Left colon (tissue), 2 donors: ENCODE measurements around the gene FAM185A. TPM values are rescaled to one million over a fixed set of nuclear protein-coding genes. Genes with fewer than 3 reads are reported as not detected.
A peak's percentile ranks its signal among the peaks of the same experiment; 100 is the strongest.
"Not testable (repeated sequence)": the region's sequence is repeated elsewhere in the genome, so short reads cannot be mapped to it uniquely, and the experiment has no call there.

ENCODE experiments used
- ATAC-seq: fragments of 200-7000 bp; cut with Tn5 transposase; one replicate; pipeline ENCODE4 v1.9.1; 2020; ENCODE audit warnings: mild to moderate bottlenecking, moderate library complexity
- DNase-seq, 2 donors: peaks; one replicate each; pipeline ENCODE4 v3.0.0-alpha.2; 2020
- intact Hi-C, 2 donors: fragments of 100-400 bp; cut with DNase I in 1 of 2; cut with micrococcal nuclease in 1 of 2; formaldehyde crosslinking; loops; one replicate each; pipeline versions ENCODE4 v1.11.2 to v1.14.0; 2022; cut with DNase I, micrococcal nuclease
- total RNA-seq, 2 donors: library from RNA; stranded (reverse); fragmentation: NEBNext Ultra II Directional; extraction: Animal tissue kit (Norgen Biotek cat#: 25700); gene quantifications; one replicate each; pipeline ENCODE4 v1.2.1, GENCODE V29; 2021
- donor health status: DM: no; HTN: no; CAD: no.
- donor health status: DM: yes; HTN: yes; CAD: no.

FAM185A gene
- total RNA-seq, 2 donors from 2014 or later = 10.1 to 10.4 TPM

DNA sequence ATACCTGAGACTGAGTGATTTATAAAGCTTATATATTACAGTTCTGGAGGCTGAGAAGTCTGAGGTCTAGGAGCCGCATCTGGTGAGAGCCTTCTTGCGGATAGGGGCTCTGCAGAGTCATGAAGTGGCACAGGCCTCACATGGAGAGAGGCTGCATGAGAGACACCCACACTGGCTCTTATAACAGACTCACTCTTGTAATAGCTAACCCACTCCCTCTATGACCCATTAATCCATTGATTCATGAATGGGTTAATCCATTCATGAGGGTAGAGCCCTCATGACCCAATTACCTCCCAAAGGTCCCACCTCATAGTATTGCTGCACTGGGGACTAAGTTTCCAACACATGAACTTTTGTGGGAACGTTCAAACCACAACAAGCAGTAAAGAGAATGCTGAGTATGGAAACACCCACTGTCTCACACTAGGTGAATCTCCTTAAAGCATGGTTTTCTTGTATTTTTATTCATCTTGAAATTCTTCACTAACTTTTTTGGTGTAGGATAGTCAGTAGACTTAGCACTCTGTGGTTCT, 20.9 kb downstream of the FAM185A start:
- intact Hi-C loops, DNase-seq, ATAC-seq: not testable (repeated sequence)

DNA sequence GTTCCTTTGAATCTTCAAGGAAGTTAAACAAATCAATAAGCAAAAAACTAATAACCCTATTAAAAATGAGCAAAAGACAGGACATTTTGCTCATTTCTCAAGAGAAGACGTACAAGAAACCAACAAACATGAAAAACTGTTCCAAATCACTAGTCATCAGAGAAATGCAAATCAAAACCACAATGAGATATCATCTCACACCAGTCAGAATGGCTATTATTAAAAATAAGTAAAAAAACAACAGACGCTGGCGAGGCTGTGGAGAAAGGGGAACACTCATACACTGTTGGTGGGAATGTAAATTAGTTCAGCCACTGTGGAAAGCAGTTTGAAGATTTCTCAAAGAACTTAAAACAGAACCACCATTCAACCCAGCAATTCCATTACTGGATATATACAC, 21.7 kb downstream of the FAM185A start:
- intact Hi-C loops, ATAC-seq, DNase-seq: not testable (repeated sequence)

DNA sequence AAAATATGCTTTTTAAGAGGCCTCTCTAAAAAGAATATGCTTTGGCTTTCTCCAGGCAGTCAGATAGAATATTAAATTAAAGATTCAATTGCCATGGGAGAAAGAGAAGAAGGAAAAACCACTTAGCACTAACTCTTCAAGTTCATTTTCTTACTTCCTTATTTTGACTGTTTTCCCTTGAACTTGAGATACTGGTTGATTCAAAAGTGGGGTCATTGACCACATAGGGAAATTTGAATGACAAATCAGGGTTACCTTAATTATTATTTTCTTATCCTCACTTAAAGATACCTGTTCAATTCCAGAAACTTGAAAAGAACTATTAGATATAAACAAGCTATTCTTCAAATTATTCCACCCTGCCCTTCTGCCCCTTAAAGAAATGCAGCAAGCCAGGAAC, 27.4 kb downstream of the FAM185A start:
- ATAC-seq, DNase-seq, intact Hi-C loops: not testable (repeated sequence)

DNA sequence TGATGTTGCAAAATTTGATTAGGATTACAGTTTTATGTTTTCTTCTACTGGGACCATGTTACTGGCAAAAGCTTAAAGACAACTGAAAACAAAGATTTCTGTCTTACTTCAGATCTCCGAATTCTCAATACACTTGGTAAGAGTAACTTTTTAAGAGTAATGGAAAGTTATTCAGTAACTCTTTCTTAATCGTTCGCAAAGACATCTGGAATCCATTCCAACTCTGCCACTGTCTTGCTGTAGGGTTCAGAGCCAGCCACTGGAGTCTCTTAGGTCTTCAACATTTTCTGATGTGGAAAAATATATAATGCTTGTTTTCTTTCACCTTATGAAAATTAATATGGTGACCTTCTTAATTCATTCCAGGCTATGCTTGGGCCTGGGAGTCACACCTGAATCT, 29.9 kb downstream of the FAM185A start:
- ATAC-seq, intact Hi-C loops, DNase-seq: not testable (repeated sequence)

DNA sequence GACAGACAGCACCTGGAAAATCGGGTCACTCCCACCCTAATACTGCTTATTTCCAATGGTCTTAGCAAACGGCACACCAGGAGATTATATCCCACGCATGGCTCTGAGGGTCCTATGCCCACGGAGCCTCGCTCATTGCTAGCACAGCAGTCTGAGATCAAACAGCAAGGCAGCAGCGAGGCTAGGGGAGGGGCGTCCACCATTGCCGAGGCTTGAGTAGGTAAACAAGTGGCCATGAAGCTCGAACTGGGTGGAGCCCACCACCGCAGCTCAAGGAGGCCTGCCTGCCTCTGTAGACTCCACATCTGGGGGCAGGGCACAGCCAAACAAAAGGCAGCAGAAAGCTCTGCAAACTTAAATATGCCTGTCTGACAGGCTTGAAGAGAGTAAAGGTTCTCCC, 32.1 kb downstream of the FAM185A start:
- intact Hi-C loops, DNase-seq, ATAC-seq: not testable (repeated sequence)

DNA sequence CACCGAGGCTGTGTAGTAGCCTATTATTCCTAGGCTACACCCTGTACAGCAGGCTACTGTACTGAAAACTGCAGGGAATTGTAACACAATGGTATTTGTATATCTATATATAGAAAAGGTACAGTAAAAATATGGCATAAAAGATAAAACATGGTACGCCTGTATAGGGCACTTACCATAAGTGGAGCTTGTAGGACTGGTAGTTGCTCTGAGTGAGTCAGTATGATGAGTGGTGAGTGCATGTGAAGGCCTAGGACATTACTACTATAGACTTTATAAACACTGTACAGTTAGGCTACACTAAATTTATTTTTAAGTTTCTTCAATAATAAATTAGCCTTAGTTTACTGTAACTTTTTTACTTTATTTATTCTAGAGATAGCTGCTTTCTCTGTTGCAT, 40.0 kb downstream of the FAM185A start:
- ATAC-seq, DNase-seq, intact Hi-C loops: not testable (repeated sequence)

DNA sequence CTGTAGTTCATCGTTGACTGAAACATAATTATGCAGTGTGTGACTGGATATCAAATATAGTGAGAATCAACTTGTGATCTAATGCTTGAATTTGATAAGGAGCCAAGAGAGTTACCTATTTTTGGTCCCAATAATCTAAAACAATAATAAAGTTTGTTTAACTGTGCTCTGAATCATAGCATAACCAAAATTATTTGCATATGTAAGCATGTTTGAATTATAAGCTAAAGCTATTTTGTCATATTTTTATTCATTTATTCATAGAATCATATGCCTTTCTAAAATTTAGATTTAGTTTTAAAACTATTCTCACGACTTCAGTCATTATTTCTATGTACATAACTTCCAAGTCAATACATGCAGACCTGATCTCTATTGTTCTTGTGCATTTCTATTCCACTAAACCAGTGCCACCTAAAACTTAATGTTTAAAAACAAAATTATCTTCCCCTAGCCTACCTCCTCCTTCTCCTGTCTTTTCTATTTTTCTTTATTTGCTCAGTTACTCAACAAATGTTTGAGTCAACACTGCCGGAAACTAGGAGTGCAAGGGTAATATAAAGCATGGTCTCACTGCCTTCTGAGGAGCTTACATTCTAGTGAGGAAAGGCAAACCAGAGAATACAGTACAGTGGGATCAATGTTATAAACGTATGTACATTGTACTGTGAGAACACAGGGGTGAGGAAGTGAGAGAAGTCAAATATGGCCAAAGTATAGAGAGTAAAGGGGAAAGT, 41.7 kb downstream of the FAM185A start:
- intact Hi-C loops, DNase-seq: not testable (repeated sequence)
- peak; percentile 57 for ATAC-seq

DNA sequence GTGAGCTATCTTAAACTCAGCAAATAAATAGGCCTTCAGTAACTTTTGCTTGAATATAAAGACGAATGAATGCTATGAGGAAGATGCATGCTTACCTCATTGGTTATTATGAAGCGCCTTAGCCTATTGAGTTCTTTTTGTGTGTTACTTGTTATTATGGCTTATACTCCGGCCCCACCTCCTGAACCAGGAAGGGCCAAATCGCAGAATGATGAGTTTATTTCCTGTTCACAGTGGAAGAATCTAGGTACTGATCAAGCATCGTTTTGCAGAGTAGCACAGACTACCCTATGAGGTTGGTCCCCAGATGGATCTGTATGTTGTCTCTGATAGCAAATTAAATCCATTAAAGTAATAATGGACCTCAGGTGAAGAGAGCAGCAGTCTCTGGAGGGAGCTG, 42.6 kb downstream of the FAM185A start:
- ATAC-seq = peak; percentile 68
- intact Hi-C loops, DNase-seq: not testable (repeated sequence)

DNA sequence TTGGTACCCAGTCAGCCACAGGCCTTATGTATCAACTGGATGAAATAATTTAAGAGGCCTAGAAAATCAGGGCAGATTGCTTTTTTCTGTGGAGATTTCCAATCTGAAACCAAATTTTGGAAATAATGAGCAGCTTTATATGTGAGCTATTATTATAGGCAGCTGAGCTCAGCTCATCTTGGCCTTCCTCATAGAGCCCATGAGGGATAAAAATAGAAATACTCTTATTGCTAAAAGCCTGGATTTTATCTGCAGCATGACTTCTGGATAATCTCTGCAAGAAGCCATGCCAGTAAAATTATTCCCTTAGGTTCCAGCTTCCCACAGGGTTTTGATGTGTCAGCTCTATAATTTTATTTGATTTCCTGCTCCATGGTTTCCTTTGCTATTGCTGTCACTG, 43.0 kb downstream of the FAM185A start:
- intact Hi-C loops, DNase-seq, ATAC-seq: not testable (repeated sequence)

DNA sequence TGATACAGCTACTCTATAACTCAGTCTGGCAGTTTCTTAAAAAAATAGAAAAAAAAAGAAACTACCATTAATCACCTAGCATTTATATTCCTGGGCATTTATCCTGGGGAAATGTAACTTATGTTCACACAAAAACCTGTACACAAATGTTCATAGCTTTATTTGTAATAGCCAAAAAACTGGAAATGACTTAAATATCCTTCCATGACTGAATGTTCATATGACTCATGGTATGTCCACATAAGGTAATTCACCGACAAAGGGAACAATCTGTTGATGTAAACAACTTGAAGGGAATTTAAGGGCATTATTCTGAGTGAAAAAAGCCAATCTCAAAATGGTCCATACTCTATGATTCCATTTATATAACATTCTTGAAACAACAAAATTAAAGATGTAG, 45.8 kb downstream of the FAM185A start:
- intact Hi-C loops, ATAC-seq: not testable (repeated sequence)

DNA sequence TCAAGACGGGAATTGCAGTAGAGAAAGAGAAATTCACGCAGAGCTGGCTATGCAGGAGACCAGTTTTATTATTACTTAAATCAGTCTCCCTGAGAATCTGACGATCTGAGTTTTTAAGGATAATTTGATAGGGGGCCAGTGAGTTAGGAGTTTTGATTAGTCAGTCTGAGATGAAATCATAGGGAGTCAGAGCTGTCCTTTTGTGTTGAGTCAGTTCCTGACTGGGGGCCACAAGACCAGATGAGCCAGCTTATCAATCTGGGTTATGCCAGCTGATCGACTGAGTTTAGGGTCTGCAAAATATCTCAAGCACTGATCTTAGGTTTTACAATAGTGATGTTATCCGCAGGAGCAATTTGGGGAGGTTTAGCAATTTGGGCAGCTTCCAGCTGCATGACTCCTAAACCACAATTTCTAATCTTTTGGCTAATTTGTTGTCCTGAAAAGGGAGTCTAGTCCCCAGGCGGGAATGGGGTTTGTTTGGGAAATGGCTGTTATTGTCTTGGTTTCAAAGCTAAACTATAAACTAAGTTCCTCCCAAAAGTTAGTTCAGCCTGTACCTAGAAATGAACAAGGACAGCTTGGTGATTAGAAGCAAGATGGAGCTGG, 47.3 kb downstream of the FAM185A start:
- DNase-seq, intact Hi-C loops, ATAC-seq: not testable (repeated sequence)

More for the DNA sequence above, 45.8 kb downstream of the FAM185A start:
- not testable (repeated sequence) for DNase-seq

DNA sequence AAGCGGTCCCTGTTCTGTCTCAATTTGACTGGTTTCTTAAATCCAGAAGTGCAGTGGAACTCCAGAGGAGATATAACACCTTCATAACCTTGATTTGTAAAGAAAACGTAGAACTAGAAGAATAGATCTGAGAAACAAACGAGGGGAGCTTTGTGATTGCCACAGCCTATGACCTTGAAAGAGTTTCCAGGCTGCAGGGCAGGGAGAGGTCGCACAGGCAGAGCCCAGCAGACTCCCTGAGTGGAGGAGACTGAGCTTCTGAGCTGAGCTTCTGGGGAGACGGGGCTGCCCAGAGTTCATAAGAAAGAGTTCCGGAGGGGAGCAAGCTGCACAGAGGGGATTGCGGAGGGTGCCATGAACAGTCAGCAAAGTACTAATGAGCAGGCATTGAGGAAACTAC, 57.8 kb downstream of the FAM185A start:
- intact Hi-C loops = no loop called here
- no peak for DNase-seq
- ATAC-seq = no peak

DNA sequence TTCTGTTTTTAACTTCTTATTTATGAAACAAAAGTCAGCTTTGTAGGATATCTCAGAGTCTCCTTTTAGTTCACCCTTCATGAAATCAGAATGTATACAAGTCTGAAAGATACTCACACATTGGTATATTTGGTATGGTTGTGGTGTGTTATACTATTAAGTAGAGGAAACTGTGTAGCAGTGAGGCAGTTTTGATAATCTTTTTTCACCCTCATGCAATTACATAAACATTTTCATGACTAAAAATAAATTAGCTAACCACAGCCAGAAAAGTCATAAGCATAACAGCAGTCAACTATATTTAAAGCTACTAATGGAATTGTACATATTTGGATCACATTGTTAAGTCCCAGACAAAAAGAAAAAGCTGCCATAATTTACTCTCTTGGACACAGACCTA, 62.1 kb downstream of the FAM185A start:
- intact Hi-C loops = no loop called here
- ATAC-seq (no peak), DNase-seq (no peak)

DNA sequence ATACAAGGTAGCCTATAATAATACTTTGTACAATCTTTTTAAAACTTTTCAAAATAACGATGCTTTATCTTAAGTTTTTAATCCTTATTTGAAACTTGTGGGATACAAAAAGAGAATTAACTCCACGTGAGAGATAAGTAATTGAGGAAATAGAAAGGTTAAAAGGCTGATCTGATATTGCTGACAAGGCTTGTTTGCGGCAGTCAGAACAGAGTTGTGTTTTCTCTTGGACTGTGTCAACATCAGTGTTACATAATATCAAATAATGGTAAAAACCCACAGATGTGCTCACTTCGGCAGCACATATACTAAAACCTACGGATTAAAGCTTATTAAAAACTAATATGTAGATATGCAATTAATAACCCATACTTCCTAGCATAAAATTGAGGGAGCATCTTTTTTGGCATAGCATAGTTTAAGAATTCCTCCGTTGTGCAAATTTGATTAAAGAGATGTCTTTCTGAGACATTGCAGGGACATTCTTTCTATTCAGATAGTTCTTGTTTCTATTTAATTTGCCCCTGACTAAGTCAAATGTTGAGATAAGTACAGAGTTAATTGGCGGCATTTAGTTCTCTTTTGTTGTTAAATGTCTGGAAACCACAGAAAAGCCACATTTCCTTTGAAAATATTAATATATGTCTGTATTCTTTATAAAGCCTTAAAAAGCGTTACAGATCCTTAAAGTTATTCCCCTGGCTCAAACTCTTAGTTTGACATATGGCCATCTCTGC, 63.3 kb downstream of the FAM185A start:
- intact Hi-C loops = no loop called here
- DNase-seq (no peak), ATAC-seq (no peak)

DNA sequence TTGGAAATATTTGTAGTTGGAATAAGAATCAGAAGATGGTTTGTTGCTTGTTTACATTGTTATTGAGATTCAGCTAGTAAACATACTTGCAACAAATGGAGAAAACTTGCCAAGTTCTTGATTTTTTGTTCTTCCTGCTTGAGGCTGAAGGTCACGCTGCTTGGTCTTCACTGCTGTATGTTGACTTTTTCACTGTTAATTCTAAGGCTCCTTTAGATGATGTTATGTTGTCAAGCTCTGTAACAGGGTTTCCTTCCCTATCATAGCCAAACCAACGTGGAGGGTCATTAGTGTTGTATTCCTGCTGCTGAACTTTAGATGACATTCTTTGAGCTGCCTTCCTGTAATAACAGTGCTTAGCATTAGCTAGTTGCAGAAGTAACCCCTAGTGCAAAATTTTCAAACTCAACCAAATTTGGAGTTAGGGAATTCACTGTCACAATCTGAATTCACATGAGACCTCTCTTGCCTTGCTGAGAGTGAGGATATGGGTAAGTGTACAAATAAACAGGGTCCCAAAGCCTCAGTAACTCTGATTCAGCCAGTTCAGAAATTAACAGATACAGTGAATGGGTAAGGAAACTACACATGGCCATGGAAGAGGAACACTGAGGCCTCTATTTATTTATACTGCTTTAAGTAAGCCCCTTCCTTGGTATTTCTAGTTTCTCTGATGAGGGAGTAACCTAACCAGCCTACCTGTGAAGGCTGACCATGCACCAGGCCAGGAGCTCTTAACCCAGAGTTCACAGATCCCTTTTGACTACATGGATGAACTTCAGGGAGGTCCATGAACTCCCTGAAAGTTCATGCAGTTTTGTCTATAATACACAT, 64.6 kb downstream of the FAM185A start:
- intact Hi-C loops = no loop called here
- ATAC-seq (no peak), DNase-seq (no peak)

DNA sequence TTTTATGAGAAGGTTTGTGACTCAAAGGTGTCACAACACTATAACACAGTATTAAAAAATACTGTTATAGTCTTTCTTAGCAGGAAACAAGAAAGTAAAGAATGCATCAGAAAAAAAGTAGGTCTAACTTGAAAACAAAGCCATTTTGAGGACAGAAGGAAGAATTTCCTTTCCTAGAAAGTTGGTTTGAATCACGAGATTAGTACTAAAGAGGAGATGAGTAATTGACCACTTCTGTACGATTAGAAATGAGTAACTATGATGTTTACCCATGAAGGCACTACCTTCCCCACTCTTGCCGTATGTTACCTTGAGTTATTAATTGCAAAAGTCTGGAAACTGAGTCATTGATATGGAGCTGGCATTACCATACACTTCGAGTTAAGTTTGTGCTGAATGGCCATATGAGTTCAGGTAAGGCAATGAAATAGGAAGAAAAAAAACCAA, 65.2 kb downstream of the FAM185A start:
- intact Hi-C loops = no loop called here
- DNase-seq = no peak
- ATAC-seq = no peak

DNA sequence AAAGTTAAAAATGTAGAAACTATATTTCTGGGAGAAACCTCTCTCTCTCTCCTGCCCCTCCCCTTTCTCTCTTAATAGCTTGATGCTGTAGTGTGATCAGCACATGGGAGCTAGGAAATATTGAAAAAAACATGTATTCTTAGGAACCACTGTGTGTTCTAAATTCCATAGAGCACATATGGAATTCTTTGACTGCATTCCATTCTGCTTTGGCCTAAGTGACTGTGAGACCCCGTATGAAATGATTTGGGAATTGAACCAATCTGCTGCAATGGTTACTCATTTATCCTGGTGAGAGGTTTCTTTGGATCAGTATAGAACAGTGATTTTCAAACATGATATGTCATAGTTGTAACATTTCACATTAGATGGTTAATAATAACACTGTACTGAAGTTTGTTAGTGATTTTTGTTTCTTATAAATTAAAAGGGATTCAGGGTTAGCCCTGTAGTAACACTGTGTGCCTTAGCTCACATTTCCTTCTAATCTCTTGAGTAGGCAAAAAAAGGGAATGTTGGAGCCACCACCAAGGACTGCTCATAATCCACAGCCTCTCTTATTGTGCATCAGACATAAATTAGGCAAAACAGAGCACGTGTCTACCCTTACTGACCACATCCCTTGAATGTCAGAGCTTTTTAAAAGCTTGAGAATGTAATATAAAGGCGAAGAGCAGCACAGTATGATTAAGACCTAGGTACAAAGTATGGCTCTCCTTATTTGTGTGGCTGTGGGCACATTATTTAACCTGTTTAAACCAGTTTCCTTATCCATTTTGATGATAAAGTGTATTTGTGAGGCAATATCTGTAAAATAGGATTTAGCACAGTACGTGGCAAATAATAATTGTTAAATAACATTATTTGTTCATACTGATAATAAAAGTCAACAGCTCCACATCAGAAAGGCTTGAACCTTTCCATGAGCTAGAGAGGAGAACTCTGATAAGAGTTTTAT, 69.1 kb downstream of the FAM185A start:
- ATAC-seq (no peak), DNase-seq (no peak)
- intact Hi-C loops = no loop called here
